Urinary bladder (tissue), 4 donors: ENCODE measurements around the gene NAPA. TPM values are rescaled to one million over a fixed set of nuclear protein-coding genes. Genes with fewer than 3 reads are reported as not detected.
A peak's percentile ranks its signal among the peaks of the same experiment; 100 is the strongest.

Source experiments
- DNase-seq: peaks from one replicate; pipeline ENCODE4 v3.0.0-alpha.2; 2015; ENCODE audit errors: extremely low spot score
- H3K27ac ChIP-seq: one replicate; pipeline ENCODE4 v1.5.1; 2013; ENCODE audit warnings: low read depth, mild to moderate bottlenecking, moderate library complexity
- H3K36me3 ChIP-seq: one replicate; pipeline ENCODE4 v1.6.1; 2013; ENCODE audit warnings: mild to moderate bottlenecking, moderate library complexity; ENCODE audit not compliant: insufficient read depth
- H3K4me1 ChIP-seq: one replicate; pipeline ENCODE4 v1.6.1; 2013; ENCODE audit warnings: mild to moderate bottlenecking, moderate library complexity; ENCODE audit not compliant: insufficient read depth
- H3K4me3 ChIP-seq: one replicate; pipeline ENCODE4 v1.5.1; 2013; ENCODE audit warnings: low read depth, low read length
- WGBS: extraction: QIAGEN DNeasy Blood & Tissue Kit; methylation state at CpG from one replicate; pipeline ENCODE4 v1.1.7; 2013; 5-methylcytosine and 5-hydroxymethylcytosine counted together
- polyA plus RNA-seq: library from polyadenylated mRNA; stranded (reverse); fragments of 200-250 nt; gene quantifications from one replicate; pipeline ENCODE4 v1.2.3, GENCODE V29; 2013
- total RNA-seq: library from RNA; depleted of rRNA; stranded (reverse); fragments of >200 nt; gene quantifications from one replicate; pipeline ENCODE4 v1.2.3, GENCODE V29; 2014
- donor health status: healthy with polysubstance abuse.
- donor health status: healthy.

Gene NAPA
- total RNA-seq (33.4 TPM), polyA plus RNA-seq (107 TPM)

GRCh38 chr19:47514869-47515588 is at the start of gene NAPA:
NAPA (minus strand) TSS chr19:47515063; CDS start chr19:47514940, 123 bp downstream.
- WGBS = under 1% methylated on average over 78 of the region's 78 CpGs
- Histone ChIP-seq H3K27ac (peak within 1 kb of the TSS; percentile 82), H3K36me3 (no peaks in the 10 kb centered on the region), H3K4me3 (peak within 1 kb of the TSS; percentile 80), H3K4me1 (no peaks in the 10 kb centered on the region)
- peak; percentile 99 for DNase-seq

- DNase-seq = no peak
- Histone ChIP-seq H3K4me3 (no peak overlapping the region), H3K4me1 (no peaks in the 10 kb centered on the region), H3K36me3 (no peaks in the 10 kb centered on the region), H3K27ac (no peak overlapping the region)
- 80% methylated on average over 3 of the region's 3 CpGs for WGBS
Measured at GRCh38 chr19:47564081-47564480, 49.2 kb upstream of the NAPA start.

DNA sequence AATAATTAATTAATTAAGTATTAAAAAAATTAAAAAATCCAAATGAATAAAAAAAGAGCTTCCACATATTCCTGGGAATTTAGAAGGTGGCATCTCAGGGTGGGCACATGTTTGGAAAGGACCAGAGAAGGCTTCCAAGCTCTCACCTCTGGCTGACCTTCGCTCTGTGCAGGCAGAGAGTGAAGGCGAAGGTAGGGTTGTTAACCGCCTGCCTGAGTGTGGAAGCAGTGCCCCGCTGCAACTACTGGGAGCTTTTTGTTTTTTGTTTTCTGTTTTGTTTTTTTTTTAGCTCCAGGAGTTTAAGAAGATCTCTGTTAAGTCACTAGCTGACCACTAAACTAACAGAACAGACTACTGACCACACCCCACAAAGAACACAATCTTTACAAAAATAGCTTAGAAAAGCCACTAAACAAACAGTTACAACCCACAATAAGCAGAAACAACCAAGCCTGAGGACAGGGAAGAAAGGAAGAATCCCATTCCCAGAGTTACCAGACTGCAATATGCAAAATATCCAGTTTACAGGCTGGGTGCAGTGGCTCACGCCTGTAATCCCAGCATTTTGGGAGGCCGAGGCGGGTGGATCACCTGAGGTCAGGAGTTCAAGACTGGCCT is 46.7 kb upstream of the NAPA start:
- 91% methylated on average over 7 of the region's 7 CpGs for whole genome bisulfite sequencing
- H3K4me1 ChIP-seq = no peaks in the 10 kb centered on the region
- DNase-seq = no peak
- no peaks in the 10 kb centered on the region for H3K36me3 ChIP-seq
- no peak overlapping the region for H3K27ac ChIP-seq
- H3K4me3 ChIP-seq = no peak overlapping the region

- no peak for DNase-seq
- Histone ChIP-seq H3K27ac (no peak overlapping the region), H3K4me3 (no peak overlapping the region), H3K36me3 (no peaks in the 10 kb centered on the region), H3K4me1 (no peaks in the 10 kb centered on the region)
- 94% methylated on average over 2 of the region's 2 CpGs for WGBS
Measured at GRCh38 chr19:47560999-47561398, 46.1 kb upstream of the NAPA start.

- Histone ChIP-seq H3K27ac (no peak overlapping the region), H3K4me1 (no peaks in the 10 kb centered on the region), H3K36me3 (no peaks in the 10 kb centered on the region), H3K4me3 (no peak overlapping the region)
- DNase-seq = no peak
- WGBS = 87% methylated on average over 4 of the region's 4 CpGs
Measured at GRCh38 chr19:47550129-47550528, 35.3 kb upstream of the NAPA start.

- Histone ChIP-seq H3K4me1 (no peaks in the 10 kb centered on the region), H3K36me3 (no peaks in the 10 kb centered on the region), H3K27ac (no peak overlapping the region), H3K4me3 (no peak overlapping the region)
- 84% methylated on average over 13 of the region's 13 CpGs for WGBS
- DNase-seq = no peak
Measured at GRCh38 chr19:47549261-47549862, 34.5 kb upstream of the NAPA start.

DNA sequence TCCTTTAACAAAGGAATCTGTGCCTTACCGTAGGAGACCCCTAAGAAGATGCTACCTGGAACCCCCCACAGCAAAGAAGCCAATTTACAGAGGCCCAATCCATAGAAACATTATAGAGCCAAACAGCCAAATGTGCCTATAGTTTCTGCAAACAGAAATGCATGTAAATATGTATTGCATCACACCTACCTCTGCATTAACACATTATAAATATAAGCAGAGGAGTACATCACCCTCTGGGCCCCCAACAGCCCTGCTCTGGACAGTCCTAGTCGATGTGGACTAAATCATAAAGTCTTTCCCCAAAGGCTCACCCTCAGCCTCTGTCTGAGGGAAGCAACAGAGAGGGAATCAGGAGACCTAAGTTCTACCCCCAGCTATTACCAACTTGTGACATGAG is 32.3 kb upstream of the NAPA start:
- no peaks in the 10 kb centered on the region for H3K4me1 ChIP-seq
- H3K4me3 ChIP-seq = no peak overlapping the region
- no peak overlapping the region for H3K27ac ChIP-seq
- DNase-seq = no peak
- H3K36me3 ChIP-seq = no peaks in the 10 kb centered on the region
- WGBS = 74% methylated on average over 2 of the region's 2 CpGs

GRCh38 chr19:47545061-47545948 is 30.4 kb upstream of the NAPA start:
- H3K36me3 ChIP-seq = no peaks in the 10 kb centered on the region
- 40% methylated on average over 75 of the region's 75 CpGs for WGBS
- H3K4me1 ChIP-seq = no peaks in the 10 kb centered on the region
- H3K4me3 ChIP-seq = peak overlapping the region; percentile 14
- DNase-seq = no peak
- no peak overlapping the region for H3K27ac ChIP-seq

DNA sequence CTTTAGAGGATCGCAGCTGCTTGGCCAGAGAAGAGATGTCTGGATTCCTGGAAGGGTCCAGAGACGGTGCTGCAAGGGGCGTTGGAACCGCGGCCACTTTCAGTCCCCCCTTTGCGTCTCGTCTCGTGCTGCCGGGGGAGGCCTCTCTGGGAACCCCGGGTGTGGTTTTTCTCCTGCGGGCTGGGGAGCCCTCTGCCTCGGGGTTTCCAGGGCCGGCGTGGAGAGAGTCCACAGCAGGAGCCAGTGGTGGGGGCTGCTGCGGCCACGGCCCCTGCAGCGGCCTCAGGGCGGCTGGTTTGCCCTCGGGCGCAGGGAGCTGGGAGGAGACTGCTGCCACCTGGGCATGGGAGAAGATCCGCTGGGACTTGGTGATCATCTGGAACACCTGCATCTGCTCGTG is 29.6 kb upstream of the NAPA start:
- no peaks in the 10 kb centered on the region for H3K4me1 ChIP-seq
- DNase-seq = no peak
- H3K27ac ChIP-seq = no peak overlapping the region
- no peak overlapping the region for H3K4me3 ChIP-seq
- H3K36me3 ChIP-seq = no peaks in the 10 kb centered on the region
- 90% methylated on average over 22 of the region's 22 CpGs for WGBS

DNA sequence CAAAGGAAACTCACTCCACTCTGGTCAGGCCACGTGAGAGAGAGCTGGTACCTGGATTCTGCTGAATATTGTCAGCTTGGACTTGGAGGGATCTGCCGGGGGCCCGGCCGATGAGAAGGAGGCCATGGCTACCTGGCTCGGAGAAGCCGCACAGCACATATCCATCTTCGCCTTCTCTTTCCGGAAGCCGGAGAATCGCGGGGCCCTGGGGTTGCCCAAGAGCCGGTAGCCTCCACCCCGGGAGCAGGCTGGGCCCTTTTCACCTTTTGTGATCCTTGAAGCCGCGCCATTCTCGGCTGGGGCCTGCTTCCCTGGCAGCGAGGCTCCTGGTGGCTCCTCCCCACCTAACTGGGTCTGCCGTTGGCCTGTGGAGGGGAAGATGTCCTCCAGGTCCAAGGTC is 29.2 kb upstream of the NAPA start:
- H3K4me3 ChIP-seq = no peak overlapping the region
- 91% methylated on average over 18 of the region's 18 CpGs for WGBS
- no peak for DNase-seq
- H3K36me3 ChIP-seq = no peaks in the 10 kb centered on the region
- no peak overlapping the region for H3K27ac ChIP-seq
- no peaks in the 10 kb centered on the region for H3K4me1 ChIP-seq

DNA sequence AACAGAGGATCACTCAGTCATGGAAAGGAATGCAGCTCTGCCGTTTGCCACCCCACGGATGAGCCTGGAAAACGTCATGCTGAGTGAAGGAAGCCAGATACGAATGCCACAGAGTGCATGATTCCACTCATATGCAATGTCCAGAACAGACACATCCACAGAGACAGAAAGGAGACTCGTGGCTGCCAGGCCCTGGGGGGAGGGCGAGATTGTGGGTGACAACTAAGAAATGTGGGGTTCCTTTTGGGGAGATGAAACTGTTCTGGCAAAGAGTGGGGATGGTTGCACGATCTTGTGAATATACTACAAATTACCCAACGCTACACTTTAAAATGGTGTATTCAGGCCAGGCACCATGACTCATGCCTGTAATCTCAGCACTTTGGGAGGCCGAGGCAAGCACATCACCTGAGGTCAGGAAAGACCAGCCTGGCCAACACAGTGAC is 27.2 kb upstream of the NAPA start:
- no peak overlapping the region for H3K27ac ChIP-seq
- no peaks in the 10 kb centered on the region for H3K4me1 ChIP-seq
- H3K36me3 ChIP-seq = no peaks in the 10 kb centered on the region
- WGBS = 41% methylated on average over 9 of the region's 9 CpGs
- DNase-seq = no peak
- no peak overlapping the region for H3K4me3 ChIP-seq

- no peak overlapping the region for H3K4me3 ChIP-seq
- DNase-seq = no peak
- H3K4me1 ChIP-seq = no peaks in the 10 kb centered on the region
- H3K27ac ChIP-seq = no peak overlapping the region
- no peaks in the 10 kb centered on the region for H3K36me3 ChIP-seq
- 37% methylated on average over 6 of the region's 6 CpGs for WGBS
Measured at GRCh38 chr19:47541518-47541917, 26.7 kb upstream of the NAPA start.

- H3K27ac ChIP-seq = no peak overlapping the region
- 38% methylated on average over 4 of the region's 4 CpGs for WGBS
- no peak for DNase-seq
Measured at GRCh38 chr19:47540748-47541147, 25.9 kb upstream of the NAPA start.

More at GRCh38 chr19:47540748-47541147, 25.9 kb upstream of the NAPA start:
- Histone ChIP-seq H3K36me3 (no peaks in the 10 kb centered on the region), H3K4me1 (no peaks in the 10 kb centered on the region), H3K4me3 (no peak overlapping the region)
